Testis (tissue), 3 donors: ENCODE measurements around the gene ADAMTS15. TPM values are rescaled to one million over a fixed set of nuclear protein-coding genes. Genes with fewer than 3 reads are reported as not detected.

Source experiments
- DNase-seq: peaks from one replicate; pipeline ENCODE4 v3.0.0-alpha.2; 2019
- H3K27ac ChIP-seq, 2 donors: fragments of 200-600 bp; sonication (generic); one replicate each; pipeline ENCODE4 v1.5.1; 2019
- H3K27me3 ChIP-seq: fragments of 200-600 bp; sonication (generic); one replicate; pipeline ENCODE4 v1.5.1; 2019
- H3K36me3 ChIP-seq: fragments of 200-600 bp; sonication (generic); one replicate; pipeline ENCODE4 v1.5.1; 2017; ENCODE audit warnings: low read depth; ENCODE audit errors: missing control alignments
- H3K4me1 ChIP-seq: fragments of 200-600 bp; sonication (generic); one replicate; pipeline ENCODE4 v1.5.1; 2019
- H3K4me3 ChIP-seq, 2 donors: fragments of 200-600 bp; sonication (generic); one replicate each; pipeline ENCODE4 v1.5.1; 2017 to 2019
- H3K9me3 ChIP-seq: fragments of 200-600 bp; sonication (generic); one replicate; pipeline ENCODE4 v1.5.1; 2017
- POLR2A ChIP-seq: fragments of 450-650 bp; IDR thresholded peaks from one replicate; pipeline ENCODE4 v1.6.1; 2017; ENCODE audit warnings: antibody characterized with exemption, mild to moderate bottlenecking, moderate library complexity
- WGBS, 2 donors: methylation state at CpG; one replicate each; pipeline ENCODE4 v1.1.5; 2018; 5-methylcytosine and 5-hydroxymethylcytosine counted together
- intact Hi-C: fragments of 100-400 bp; cut with DNase I; formaldehyde crosslinking; loops from one replicate; pipeline ENCODE4 v1.15.1; 2023; ENCODE audit warnings: low total_unique reads
- polyA plus RNA-seq: library from polyadenylated mRNA; stranded (reverse); fragments of 350-450 nt; fragmentation: Illumina TruSeq; extraction: RNeasy Lipid Tissue Mini Kit (QIAGEN cat#74804); gene quantifications from one replicate; pipeline ENCODE4 v1.2.3, GENCODE V29; 2014; ENCODE audit warnings: low read depth, low replicate concordance; ENCODE audit not compliant: insufficient read depth
- total RNA-seq, 2 donors: library from RNA; depleted of rRNA; stranded (reverse); fragments of >200 nt; gene quantifications; one replicate each; pipeline ENCODE4 v1.2.3, GENCODE V29; 2016
- TF ChIP-seq, protein P1 (sequence below), 3 experiments: fragments of 450-650 bp in 2 of 3; fragments of 200-600 bp in 1 of 3; sonication (generic) in 1 of 3; IDR thresholded peaks; one replicate each; pipeline ENCODE4 v1.5.1; 2016 to 2019; ENCODE audit warnings: antibody characterized with exemption in 3 of 3, mild to moderate bottlenecking in 2 of 3, moderate library complexity in 1 of 3

Gene ADAMTS15
- total and polyA plus RNA-seq, 3 donors from 2014 or later = 2.7 to 5.7 (median 2.8) TPM

DNA sequence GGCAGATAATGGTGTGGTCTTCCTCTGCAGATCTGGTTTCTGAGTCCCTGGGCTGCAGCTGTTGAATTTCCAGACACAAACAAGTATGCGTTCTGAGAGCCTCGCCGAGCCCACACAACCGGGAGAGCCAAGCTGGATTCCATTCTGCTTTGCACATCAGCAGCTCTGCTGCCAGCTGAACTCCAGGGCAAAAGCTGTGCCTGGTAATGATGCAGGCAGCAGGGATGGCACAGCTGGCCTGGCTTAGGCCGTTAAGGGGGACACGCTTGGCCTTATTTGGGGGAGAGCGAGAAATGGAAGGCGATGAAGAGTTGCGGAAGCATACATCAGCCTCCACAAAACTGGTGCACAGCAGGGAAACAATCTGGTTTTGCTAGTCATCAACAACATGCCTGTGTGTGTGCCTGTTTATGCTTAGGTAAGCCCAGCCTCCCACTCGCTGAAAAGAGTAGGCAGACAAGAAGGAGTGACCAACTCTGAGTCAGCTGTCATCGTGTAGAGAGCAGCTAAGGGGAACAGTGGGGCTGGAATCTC, 45.1 kb upstream of the ADAMTS15 start:
- WGBS, 2 donors = 60 to 79% methylated on average over 7 to 11 of the region's 11 CpGs
- intact Hi-C loops = no loop called here
- no peak for DNase-seq

DNA sequence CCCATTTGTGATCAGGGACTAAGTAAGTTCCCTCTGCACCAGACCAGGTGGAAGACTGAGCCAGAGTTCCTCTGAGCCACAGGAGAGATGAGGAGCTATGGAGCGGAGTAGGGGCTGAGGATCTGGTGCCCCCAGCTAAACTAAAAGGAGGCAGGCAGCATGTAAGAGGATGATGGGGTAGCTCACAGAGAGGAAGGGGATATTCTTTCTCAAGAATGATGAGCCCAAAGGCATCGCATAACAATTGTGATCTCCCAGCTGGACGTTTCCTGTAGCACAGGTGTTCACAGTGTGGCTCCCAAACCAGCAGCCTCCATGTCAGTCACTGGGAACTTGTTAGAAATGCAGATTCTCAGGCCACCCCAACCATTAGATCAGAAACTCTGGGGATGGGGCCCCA, 44.5 kb upstream of the ADAMTS15 start:
- no peak for TF ChIP-seq POLR2A
- TF ChIP-seq, protein P1, sequence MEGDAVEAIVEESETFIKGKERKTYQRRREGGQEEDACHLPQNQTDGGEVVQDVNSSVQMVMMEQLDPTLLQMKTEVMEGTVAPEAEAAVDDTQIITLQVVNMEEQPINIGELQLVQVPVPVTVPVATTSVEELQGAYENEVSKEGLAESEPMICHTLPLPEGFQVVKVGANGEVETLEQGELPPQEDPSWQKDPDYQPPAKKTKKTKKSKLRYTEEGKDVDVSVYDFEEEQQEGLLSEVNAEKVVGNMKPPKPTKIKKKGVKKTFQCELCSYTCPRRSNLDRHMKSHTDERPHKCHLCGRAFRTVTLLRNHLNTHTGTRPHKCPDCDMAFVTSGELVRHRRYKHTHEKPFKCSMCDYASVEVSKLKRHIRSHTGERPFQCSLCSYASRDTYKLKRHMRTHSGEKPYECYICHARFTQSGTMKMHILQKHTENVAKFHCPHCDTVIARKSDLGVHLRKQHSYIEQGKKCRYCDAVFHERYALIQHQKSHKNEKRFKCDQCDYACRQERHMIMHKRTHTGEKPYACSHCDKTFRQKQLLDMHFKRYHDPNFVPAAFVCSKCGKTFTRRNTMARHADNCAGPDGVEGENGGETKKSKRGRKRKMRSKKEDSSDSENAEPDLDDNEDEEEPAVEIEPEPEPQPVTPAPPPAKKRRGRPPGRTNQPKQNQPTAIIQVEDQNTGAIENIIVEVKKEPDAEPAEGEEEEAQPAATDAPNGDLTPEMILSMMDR (IDR thresholded peaks at IDR 0.05) = no peak
- DNase-seq = no peak
- H3K4me1 ChIP-seq = no peaks in the 10 kb centered on the region
- H3K27me3 ChIP-seq = no peaks in the 10 kb centered on the region
- no peak overlapping the region for H3K27ac ChIP-seq
- no peaks in the 10 kb centered on the region for H3K9me3 ChIP-seq
- H3K4me3 ChIP-seq = no peak overlapping the region
- 81 to 95% methylated on average over 3 of the region's 3 CpGs for whole genome bisulfite sequencing, 2 donors
- no peaks in the 10 kb centered on the region for H3K36me3 ChIP-seq
- intact Hi-C loops = no loop called here

More for the DNA sequence above, 45.1 kb upstream of the ADAMTS15 start:
- TF ChIP-seq, protein P1 (IDR thresholded peaks at IDR 0.05) = no peak
- no peak for TF ChIP-seq POLR2A
- Histone ChIP-seq H3K9me3 (no peaks in the 10 kb centered on the region), H3K36me3 (no peaks in the 10 kb centered on the region), H3K4me1 (no peaks in the 10 kb centered on the region), H3K4me3 (no peak overlapping the region), H3K27ac (no peak overlapping the region), H3K27me3 (no peaks in the 10 kb centered on the region)

DNA sequence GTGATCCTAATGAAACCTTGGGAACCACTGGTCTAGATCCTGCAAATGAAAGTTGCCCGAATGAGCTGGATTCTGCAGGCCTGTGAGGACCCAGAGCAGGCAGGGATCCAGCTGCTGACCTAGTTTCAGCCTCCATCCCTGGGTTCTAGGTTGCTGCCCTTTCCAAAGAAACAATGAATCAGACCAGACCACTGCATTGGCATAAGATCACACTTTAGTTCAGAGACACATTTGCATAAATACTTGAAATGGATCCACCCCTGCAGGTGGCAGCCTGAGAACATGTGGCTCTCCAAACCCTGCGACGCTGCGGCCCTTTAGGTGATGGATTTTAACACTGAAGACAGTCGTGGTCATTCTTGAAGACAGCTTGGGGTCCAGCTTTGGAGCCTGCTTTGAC, 43.7 kb upstream of the ADAMTS15 start:
- WGBS, 2 donors = 88 to 90% methylated on average over 5 of the region's 5 CpGs
- intact Hi-C loops = no loop called here
- H3K36me3 ChIP-seq = no peaks in the 10 kb centered on the region

DNA sequence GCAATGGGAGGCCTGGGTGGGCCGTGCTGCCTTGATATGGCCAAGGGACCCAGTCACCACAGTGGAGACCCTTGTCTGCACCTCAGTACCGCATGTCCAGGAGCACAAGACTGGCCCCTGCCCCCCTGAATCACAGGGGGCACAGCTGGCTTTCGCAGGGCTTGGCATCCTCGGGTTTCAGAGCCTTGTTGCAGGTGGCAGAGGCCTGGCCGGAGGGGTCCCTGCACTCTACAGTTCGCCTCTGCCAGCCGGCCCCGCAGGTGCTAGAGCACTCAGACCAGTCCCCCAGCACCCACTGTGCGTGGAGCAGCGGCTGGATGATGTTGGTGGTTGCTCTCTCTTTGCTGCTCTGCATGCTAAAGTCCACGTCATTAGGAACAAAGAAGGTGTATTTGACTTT, 43.0 kb upstream of the ADAMTS15 start:
- no peaks in the 10 kb centered on the region for H3K4me1 ChIP-seq
- no peaks in the 10 kb centered on the region for H3K27me3 ChIP-seq
- no peak overlapping the region for H3K27ac ChIP-seq
- intact Hi-C loops = no loop called here
- H3K4me3 ChIP-seq = no peak overlapping the region
- H3K9me3 ChIP-seq = no peaks in the 10 kb centered on the region
- DNase-seq = no peak
- no peaks in the 10 kb centered on the region for H3K36me3 ChIP-seq
- WGBS, 2 donors = 94 to 100% methylated on average over 1 to 11 of the region's 11 CpGs
- TF ChIP-seq, protein P1 (IDR thresholded peaks at IDR 0.05) = no peak
- no peak for TF ChIP-seq POLR2A

More for the DNA sequence above, 43.7 kb upstream of the ADAMTS15 start:
- Histone ChIP-seq H3K9me3 (no peaks in the 10 kb centered on the region), H3K4me1 (no peaks in the 10 kb centered on the region), H3K27me3 (no peaks in the 10 kb centered on the region), H3K27ac (no peak overlapping the region), H3K4me3 (no peak overlapping the region)
- no peak for DNase-seq
- TF ChIP-seq, protein P1 (IDR thresholded peaks at IDR 0.05) = no peak
- no peak for TF ChIP-seq POLR2A

DNA sequence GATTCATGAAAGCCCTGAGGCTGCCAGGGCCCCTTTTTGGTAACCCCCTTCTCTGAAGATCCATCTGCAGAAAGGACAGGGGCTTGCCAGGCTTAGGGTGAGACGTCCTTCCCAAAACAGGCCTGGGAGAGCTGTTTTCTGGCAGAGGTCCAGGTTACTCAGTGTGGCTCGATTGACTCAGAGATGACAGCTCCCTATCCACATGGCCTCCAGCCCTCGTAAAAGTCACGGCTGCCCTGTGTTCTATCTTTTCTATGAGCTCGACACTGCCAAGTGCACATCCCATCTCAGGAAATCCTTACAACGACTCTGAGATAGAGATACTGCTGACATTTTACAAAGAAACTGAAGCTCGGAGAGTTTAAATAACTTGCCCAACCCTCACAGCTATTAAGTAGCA, 40.5 kb upstream of the ADAMTS15 start:
- no peaks in the 10 kb centered on the region for H3K27me3 ChIP-seq
- TF ChIP-seq, protein P1 (IDR thresholded peaks at IDR 0.05) = no peak
- TF ChIP-seq POLR2A = no peak
- DNase-seq = no peak
- H3K9me3 ChIP-seq = no peaks in the 10 kb centered on the region
- no peaks in the 10 kb centered on the region for H3K4me1 ChIP-seq
- H3K27ac ChIP-seq = no peak overlapping the region
- H3K4me3 ChIP-seq = no peak overlapping the region
- 63 to 65% methylated on average over 7 of the region's 7 CpGs for WGBS, 2 donors
- intact Hi-C loops = no loop called here
- H3K36me3 ChIP-seq = no peaks in the 10 kb centered on the region
